Activated CD4-positive, alpha-beta T cell treated with anti-CD3 and anti-CD28 coated beads, Interleukin-2, amount 50 U/mL, for 1 hour (primary cell): ENCODE data around the gene TEX19.
A peak's percentile ranks its signal among the peaks of the same experiment; 100 is the strongest.

Experiments used
- DNase-seq: peaks from one replicate; pipeline ENCODE4 v3.0.0-alpha.2; 2020

TEX19 gene

GRCh38 chr17:82358465-82359350 is at the start of gene TEX19:
TEX19 (plus strand) TSS chr17:82359247; CDS start chr17:82362151, 2,904 bp downstream.
- no peak for DNase-seq

DNA sequence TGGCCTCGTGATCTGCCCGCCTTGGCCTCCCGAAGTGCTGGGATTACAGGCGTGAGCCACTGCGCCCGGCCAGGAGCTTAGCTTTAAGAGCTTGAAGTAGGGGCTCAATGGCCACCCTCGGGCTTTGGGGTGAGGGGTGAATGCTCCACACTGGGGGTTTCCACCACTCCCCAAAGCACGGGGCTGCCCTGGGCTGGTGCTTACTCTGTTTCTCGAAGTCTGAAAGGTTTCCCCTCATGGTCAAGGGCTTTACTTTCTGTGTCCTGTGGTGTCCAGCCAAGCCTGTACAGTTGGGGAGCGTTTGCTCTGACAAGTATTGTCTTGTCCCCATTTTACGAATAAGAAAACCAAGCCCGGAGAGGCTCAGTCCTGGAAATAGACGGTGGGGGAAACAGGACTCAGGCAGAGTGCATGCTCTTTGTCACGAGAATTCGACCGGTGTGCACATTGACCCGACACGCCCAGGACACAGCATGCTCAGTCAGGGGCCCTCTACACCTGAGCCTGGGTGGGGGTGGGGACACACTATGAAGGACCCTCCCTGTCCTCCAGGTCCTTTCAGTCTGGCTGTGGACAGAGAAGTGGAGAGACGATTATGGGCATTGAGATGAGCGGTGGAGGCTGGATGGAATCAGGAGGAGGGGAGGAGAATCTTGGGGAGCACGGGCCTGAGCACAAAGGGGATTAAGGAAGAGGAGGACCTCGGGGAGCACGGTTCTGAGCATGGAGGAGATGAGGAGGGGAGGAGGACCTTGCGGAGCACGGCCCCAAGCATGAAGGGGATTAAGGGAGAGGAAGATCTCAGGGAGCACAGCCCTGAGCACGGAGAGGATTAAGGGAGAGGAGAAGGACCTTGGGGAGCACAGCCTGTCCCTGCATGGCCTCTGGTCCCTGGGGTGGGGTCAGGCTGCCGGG is 49.1 kb upstream of the TEX19 start:
- no peak for DNase-seq

GRCh38 chr17:82310877-82311276 is 48.2 kb upstream of the TEX19 start:
- DNase-seq: no peak

DNA sequence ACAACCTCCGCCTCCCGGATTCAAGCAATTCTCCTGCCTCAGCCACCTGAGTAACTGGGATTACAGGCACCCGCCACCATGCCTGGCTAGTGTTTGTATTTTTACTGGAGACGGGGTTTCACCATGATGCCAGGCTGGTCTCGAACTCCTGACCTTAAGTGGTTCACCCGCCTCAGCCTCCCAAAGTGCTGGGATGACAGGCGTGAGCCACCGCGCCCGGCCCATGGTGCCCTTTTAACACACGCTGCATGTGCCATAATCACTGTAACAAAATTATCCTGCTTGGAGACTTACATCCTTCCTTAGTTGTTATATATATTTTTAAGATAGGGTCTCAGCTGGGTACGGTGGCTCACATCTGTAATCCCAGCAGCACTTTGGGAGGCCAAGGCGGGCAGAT is 47.1 kb upstream of the TEX19 start:
- no peak for DNase-seq

DNA sequence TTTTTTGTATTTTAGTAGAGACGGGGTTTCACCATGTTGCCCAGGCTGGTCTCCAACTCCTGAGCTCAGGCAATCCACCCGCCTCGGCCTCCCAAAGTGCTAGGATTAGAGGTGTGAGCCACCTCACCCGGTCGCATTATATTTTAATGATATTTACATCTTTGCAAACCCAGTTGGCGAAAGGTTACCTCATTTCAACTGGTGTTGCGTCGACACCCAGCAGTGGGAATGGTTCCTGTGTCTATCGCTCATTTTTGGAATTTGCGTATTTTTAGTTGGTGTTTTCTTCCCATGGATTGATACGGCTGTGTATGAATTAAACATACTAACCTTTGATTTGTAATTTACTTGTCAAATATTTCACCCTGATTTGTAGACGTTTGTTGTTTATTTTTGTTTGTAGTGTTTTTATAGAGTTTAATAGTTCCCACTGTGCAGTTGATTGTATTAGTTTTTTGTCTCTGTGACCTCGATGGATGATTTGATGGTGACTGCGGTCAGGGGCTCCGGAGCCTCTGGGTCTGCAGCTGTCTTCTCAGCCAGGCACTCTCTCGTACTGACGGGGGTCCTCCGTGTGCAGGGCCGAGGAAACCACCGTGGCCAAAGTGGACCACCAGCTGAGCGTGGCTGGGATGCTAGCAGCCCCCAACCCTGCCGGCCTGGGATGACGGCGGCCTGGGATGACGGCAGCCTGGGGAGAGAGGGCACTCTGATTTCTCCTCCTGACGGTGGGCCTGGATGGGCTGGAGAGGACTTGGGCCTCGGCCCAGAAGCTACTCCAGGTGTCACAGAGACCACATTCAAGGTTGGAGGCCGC is 45.6 kb upstream of the TEX19 start:
- DNase-seq: no peak

DNA sequence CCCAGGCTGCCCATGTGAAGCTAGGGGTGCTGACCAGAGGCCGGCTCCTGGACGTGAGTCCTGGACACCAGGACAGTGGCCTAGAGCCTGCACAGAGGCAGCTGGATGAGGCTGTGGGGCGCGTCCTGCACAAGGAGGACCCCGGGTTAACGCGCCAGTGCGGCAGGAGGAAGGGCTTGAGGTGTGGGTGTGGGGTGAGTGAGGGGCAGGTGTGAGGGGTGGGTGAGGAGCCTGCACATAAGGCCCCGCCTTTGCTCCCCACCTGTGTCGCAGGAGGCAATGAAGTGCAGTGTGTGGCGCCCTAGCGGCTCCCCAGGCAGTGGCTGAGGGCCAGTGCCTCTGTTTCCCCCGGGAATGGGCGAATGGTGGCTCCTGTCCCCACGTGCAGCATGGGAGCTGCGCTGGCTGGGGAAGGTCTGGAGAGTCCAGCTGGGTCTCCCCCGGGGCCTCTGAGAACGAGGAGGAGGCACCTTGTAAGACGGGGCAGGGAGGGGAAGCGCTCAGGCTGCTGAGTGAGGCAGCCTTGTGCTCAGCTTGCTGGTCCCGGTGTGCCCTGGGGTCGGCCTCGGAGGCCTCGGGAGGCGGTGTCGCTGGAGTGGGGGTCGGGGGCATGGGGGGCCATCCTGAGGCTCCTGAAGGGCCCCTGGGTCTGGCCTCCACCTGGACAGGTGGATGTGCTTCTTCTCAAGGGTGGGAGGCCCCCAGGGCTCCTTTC is 44.9 kb upstream of the TEX19 start:
- DNase-seq: no peak

DNA sequence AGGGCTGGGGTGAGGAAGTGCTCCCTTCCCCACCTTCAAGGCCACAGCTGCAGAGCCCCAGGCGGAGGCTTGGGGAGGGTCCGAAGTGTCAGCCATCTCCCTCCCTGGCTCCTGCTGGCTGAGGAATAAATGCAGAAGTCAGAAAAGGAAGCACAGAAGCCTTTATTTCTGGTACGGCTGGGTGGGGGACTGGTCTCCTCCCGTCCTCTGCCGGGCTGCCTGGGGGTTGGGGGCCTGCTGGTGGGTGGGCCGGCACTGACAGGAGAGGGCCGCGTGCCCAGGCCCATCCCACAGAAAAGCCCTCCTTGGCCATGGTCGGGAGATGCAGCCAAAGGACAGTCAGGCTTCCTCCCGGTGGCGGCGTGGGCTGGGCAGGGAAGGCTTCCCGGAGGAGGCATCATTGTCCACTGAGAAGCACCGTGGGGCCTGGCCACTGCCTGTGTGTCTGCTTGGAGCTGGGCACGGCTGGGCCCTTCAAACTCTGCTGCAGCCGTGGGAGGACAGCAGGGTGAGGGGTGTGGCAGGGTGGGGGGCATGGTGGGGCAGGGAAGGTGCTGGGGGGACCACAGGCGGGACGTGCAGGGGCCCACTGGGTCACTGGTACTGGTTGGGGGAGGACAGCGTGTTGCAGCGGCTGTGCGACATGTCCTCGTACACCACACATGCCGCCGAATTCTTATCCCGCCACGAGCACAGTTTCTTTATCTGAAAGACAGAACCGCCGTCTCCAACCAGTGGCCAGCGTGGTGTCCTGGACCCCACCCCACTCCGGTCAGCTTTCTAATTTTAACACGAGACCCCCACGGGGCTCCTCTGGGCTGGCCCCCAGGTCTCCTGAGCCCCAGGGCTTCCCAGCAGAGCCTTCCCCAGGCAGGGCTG is 44.1 kb upstream of the TEX19 start:
- no peak for DNase-seq

DNA sequence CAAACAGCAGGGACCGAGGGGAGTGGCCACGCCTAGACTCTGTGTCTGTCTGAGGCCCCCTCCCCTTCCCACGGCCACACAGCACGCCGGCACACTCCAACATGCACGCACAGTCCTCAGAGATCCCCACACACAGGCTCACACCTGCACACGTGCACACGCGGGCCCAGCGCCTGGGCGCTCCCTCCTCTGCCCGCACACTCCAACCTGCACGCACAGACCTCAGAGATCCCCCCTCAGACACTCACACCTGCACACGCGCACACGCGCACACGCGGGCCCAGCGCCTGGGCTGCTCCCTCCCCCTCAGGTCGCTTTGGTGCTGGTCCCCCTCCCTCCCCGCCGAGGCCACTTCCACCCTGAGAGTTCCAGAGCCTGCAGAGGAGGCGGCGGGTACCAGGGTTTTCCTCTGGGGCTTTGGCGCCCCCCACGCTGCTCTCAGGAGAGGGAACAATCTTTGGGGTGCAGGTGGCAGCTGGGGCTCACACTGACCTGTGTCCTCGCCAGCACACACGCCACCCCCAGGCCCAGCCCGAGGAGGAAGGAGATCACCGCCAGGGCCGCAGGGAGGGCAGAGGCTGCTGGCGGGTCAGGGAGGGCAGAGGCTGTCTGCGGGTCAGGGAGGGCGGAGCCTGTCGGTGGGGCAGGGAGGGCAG is 43.2 kb upstream of the TEX19 start:
- DNase-seq: peak; percentile 60

DNA sequence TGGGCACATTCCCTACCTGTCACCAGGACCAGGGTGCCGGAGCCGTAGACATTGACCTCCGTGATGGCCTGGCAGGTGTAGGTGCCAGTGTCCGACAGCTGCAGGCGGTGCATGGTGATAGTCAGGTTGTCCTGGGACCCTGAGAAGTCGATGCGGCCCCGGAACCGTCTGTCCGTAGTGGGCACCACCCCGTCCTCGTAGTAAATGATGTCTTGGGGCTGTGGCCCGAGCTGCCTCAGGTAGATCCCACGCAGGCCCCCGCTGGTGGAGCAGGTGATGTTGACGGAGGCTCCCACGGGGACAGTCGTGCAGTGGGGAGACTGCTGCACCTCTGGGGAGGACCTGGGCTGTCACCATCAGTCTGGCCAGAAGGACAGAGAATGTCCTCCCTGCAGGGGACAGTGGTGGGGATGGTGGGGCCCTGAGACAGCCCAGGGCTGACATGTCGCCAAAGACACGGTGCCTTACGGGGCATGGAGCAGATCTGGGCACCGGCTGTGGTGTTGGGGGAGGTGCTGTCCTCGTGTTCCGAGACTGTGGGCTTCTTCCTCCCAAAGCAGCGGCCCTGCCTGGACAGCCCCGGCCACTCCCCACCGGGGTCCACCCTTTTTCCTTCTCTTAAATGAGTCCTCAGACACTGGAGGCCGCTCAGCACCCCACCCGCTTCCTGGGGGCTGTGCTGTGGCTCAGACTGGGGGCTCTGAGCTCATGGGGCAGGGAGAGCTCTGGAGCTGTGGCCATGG is 42.2 kb upstream of the TEX19 start:
- DNase-seq: no peak

DNA sequence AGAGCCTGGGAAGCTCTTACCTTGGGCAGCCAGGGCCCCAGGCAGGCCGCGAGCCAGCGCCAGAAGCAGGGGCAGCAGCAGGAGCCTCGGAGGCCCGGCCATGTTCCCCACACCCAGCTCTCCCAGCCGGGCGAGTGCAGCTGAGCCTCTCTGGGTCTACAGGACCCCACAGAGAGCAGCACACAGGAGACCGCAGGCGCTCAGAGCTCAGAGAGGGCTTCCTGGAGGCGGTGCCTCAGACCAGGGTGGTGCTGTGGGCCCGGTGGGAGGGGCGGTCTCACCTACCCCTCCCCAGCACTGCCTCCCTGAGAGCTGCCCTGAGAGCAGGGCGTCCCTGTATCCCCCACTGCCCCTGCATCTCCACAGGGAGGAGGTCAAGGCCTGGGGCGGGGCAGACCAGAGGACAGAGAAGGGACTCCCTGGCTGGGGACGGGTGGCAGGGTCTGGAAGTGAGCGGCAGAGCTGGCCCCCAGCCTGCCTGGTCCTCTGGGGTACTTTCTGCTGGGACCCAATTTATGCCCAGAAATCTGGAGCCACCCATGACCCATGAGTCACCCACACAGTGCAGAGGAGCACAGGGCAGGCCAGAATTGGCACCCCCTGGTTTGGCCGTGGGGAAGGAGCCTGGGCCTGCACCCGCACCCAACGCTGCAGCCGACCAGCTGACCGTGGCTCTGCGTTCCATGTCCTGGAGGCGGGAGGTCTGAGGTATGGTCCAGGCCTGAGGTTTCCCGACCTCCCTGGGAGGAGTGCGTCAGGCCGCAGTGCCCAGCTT is 41.5 kb upstream of the TEX19 start, which contains the start of gene CD7:
Gene CD7 (minus strand): TSS at position 215 of the 775 bp plus-strand sequence. CDS start 113 bp downstream, at position 102.
- DNase-seq: peak; percentile 73

GRCh38 chr17:82318169-82318498 is 40.9 kb upstream of the TEX19 start:
- DNase-seq: no peak

DNA sequence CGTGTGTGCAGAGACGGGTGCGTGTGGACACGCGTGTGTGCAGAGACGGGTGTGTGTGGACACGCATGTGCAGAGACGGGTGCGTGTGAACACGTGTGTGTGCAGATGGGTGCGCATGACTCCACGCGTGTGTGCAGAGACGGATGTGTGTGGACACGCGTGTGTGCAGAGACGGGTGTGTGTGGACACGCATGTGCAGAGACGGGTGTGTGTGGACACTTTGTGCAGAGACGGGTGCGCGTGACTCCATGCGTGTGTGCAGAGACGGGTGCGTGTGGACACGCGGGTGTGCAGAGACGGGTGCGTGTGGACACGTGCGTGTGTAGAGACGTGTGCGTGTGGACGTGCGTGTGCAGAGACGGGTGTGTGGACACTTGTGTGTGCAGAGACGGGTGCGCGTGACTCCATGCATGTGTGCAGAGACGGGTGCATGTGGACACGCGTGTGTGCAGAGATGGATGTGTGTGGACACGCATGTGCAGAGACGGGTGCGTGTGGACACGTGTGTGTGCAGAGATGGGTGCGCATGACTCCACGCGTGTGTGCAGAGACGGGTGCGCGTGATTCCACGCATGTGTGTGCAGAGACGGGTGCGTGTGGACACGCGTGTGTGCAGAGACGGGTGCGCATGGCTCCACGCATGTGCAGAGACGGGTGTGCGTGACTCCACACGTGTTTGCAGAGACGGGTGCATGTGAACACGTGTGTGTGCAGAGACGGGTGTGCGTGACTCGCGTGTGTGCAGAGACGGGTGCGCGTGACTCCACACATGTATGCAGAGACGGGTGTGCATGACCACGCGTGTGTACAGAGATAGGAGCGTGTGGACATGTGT is 40.1 kb upstream of the TEX19 start:
- DNase-seq: no peak

DNA sequence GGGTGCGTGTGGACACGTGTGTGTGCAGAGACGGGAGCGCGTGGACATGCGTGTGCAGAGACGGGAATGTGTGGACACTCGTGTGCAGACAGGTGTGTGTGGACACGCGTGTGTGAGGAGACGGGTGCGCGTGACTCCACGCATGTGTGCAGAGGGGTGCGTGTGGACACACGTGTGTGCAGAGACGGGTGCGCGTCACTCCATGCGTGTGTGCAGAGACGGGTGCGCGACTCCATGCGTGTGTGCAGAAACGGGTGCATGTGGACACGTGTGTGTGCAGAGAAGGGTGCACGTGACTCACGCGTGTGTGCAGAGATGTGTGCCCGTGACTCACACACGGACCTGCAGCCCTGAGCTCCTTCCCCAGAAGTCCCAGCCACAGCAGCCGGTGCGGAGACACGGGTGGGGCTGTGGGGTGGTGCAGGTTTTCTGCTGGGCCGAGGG is 39.4 kb upstream of the TEX19 start:
- no peak for DNase-seq

DNA sequence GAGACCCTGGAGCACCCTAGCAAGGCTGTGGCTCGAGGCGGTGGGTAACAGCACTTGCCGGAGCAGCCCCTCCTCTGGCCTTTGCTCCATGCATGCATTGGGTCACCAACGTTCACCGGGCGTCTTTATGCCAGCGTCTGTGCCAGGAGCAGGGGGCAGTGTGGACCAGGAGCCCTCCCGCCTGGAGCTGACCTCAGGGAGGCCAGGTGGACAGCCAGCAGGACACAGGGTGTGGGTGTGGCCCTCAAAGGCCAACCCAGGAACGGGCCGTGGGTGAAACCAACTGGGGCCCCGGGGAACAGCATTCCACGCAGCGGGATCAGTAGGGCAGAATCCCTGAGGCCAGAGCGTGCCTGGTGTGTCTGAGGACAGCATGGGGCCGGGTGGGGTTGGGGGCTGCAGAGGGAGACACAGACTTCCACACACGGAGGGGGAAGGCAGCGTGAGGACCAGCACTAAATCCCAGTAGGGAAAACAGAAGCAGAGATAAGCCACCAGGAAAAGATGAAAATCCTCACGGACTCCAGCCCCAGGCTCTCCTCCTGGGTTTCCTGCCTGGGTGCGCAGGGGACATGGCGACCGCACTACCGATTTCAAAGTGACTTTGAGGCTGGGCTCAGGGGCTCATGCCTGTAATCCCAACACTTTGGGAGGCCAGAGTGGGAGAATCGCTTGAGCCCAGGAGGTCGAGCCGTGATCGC is 38.8 kb upstream of the TEX19 start:
- no peak for DNase-seq

DNA sequence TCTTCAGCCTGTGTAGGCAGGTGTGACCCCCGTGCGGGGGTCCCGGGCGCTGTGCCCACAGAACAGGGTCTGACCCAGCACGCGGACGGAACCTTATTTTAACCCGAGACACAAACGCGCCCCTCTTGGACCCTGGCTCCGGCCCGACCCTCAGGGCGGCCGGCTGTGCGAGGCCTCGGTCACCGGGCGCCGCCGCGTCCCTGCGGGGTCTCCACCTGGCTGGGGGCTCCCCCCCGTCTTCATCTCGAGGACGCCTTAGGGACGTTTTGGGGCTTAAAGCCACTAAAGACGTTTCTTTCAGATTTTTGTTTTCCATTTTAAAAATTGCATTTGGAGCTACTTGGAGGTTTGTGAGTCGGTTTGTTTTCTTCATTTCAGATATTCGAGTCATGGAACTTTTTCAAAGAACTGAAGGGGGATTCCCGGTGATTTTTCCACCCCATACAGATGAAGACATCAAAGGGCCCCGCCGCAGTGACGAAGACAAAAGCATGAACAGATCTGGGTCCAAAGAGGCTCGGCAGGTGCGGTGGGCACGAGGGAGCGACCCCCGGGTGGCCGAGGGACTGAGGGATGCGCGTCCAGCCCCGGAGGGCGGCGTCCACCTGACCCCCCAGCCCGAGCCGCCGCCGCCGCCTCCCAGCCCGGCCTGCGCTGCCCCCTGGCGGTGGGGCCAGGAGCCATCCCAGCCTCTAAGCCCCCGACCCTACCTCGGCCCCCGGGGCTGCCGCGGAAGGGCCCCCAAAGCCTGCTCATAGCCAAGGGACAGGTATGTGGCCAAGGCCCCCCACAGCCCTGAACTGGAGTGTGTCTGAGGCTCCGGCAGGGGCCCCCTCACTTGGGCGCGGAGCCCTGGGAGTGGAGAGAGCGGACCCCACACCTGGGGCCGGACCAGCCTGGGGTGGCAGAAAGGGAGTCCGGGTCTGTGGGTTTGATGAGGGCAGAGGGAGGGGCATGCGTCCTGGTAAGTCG is 37.8 kb upstream of the TEX19 start:
- peak; percentile 84 for DNase-seq

- DNase-seq: no peak
Observed at GRCh38 chr17:82321947-82322466, 37.0 kb upstream of the TEX19 start.
